Measurements from ENCODE around the gene CGNL1.

- TF ChIP-seq CTCF (IDR thresholded peaks at IDR 0.05): no peak
- no peak for TF ChIP-seq EZH2 (IDR thresholded peaks at IDR 0.05)
These were observed 23.6 kb upstream of the CGNL1 start for GRCh38 chr15:57352535-57353316.
